COLO829 (cell line): ENCODE results near the gene IL22RA2.
A peak's percentile ranks its signal among the peaks of the same experiment; 100 is the strongest.
"Not testable (repeated sequence)": the region's sequence is repeated elsewhere in the genome, so short reads cannot be mapped to it uniquely, and the experiment has no call there.

Experiments used
- DNase-seq: peaks from one replicate; pipeline ENCODE4 v3.0.0; 2012; ENCODE audit warnings: low spot score

The IL22RA2 gene

DNA sequence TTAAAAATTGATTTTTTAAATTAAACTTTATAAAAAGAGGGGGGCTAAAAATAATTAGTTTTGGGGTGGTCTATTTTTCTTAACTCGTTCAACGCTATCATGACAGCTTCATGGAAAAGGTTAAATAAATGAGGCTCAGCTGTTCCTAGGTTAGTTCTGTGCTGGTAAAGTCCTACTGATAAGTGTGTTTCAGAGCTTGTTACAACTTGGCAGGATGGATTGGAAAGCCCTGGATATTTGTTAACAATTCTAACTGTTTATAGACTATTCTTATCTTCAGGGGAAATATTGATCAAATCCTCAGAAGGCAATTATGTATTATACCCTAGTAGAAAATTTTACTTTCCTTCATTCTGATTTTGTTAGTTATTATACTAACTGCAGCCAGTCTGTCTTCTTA is 50.4 kb downstream of the IL22RA2 start:
- DNase-seq: no peak

DNA sequence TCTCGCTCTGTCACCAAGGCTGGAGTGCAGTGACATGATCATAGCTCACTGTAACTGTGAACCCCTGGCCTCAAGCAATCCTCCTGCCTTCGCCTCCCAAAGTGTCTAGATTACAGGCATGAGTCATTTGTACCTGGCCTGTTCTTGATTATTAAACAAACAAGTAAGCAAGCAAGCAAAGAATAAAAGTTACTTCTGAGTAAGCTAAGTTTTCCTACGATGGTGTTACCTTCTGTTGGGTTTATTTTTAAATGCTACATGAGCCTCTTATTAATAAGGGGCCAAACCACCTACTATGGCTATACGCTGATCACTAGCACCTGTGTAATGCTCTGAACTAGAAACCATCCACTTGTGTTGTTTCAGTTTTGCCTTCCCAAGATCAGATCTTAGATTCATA is 50.8 kb downstream of the IL22RA2 start:
- DNase-seq: no peak

DNA sequence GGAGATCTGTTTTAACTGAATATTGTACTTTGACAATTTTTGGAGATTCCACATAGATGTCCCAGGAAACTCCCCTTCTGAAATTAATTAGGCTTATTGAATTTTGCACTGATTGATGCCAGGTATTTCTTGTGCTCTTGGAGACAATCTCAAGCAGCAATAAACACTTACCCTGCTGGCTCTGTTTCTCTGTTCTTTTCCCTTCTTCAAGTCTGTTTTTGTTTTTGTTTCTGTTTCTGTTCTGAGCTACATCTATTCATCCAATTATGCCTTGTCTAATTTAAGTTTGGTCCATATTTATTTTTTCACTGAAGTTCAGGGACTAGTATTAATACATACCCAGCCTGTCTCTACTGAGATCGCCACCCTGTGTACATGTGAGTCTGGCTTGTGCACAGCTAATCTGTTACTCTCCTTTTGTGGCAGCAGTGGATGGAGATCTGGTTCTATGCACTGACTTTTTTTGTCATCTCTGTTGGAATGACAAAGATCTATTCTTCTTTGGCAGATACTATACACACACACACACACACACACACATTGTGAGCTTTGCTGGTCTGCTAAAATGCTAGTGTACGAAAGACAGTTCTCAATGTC is 51.9 kb downstream of the IL22RA2 start:
- no peak for DNase-seq

DNA sequence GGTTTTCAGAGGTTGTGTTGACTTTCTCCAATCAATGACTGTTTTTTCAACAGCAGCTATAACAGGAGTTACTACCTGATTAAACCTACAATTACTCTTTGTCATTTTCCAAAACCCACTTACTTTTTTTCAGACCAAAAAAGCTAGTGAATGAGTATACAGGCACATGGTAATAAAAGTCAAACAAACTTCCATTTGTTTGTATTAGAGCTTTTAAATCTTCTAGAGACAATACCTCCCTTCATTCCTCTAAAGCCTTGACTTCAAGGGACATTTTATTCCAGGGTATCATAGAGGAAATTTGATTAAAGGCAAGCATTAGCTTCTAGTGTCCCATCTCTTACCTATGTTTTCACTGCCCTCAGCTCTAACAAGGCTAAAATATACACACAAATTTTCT is 52.7 kb downstream of the IL22RA2 start:
- DNase-seq: peak; percentile 57

DNA sequence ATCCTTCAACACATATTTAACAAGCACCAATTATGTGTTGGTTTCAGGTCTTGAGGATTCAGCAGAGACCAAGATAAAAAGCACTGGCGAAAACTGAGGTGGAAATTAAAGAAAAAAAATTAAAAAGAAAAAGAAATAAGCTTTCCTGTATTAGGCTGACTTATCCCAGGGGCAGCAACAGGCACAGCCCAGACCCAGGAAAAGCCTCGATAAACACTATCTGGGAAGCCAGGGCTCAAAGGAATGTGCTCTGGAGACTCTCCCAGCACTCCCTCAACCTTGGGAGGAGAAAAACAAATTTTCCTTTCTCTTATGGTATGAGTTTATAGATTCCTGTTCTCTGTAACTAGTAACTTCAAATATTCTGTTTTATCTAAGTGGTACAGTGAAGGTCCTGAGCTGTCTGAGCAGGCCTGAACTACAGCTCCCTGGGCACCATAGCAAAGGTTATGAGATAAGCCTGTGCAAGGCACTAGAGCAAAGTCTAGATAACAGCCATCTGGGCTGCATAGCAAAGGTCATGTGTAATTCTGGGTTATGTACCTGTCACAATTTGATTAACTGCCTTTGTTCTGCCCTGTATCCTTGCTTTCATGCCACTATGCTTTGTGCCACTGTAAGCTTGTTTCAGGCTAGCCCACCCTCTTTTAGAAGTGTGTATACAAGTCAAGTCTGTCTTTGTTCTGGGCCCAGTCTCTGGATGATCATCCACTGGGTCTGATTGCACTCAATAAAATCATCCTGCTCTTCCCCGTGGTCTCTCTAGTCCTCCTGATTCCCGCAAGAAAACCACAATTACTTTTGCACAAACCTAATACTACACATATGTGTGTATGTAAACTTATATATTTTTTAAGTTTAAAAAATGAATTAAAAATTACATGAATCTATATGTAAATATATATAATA is 54.0 kb downstream of the IL22RA2 start:
- no peak for DNase-seq

DNA sequence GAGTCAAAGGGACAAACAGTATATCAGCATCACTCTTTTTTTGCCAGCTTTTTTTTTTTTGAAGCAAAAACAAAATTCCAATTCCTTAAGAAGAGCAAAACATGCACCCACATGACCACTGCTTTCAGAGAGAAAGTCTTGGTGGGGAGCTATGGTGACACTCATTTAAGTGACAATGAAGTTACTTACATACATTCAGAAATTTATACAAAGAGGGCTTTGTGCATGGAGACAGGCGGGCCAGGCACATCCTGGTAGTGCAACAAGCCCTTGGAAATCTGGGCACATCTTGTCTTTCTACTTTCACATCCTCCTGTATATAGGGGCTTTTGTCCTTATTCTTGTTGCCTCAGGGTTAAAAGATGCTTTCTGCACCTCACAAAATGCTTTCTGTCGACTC is 55.9 kb downstream of the IL22RA2 start:
- peak; percentile 62 for DNase-seq

DNA sequence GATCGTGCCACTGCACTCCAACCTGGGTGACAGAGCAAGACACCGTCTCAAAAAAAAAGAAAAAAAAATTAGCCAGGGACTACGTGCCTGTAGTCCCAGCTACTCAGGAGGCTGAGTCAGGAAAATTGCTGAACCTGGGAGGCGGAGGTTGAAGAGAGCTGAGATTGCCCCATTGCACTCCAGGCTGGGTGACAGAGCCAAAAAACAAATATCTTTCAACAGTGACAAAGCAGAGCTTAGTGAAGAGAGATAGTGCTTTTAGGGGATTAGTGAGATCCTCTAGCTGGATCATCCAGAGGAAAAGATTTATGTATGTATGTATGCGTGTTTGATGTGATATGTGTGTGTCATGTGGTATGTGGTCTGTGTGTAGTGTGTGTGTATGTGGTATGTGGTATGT is 56.6 kb downstream of the IL22RA2 start:
- no peak for DNase-seq

DNA sequence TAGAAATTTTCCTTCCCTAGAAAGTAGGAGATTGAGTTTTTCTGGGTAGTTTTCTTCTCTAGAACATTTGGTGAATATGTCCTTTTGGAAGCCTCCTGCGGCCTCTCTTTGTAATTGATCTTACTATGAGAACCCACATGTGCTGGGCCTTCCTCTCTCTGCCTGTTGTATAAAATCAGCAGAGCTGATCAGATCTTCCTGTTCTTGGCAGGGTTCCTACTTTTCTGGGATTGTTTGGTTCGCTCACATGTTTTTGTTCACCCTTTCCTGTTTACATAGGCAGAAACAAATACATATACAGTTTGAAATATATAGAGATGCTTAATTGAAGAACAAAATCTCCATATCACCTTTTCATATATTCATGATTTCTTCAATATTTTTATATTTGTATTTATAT is 57.8 kb downstream of the IL22RA2 start:
- no peak for DNase-seq

DNA sequence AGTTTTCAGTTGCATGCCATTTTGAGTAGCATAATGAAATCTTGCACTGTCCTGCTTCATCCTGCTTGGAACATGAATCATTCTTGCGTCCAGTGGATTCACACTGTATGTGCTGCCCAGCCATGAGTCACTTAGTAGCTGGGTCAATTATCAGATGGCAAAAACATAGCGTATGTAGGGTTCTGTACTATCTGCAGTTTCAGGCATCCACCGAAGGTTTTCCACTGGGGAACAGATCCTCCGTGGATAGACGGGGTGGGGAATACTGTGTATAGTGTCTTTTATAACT is 61.4 kb downstream of the IL22RA2 start:
- no peak for DNase-seq

DNA sequence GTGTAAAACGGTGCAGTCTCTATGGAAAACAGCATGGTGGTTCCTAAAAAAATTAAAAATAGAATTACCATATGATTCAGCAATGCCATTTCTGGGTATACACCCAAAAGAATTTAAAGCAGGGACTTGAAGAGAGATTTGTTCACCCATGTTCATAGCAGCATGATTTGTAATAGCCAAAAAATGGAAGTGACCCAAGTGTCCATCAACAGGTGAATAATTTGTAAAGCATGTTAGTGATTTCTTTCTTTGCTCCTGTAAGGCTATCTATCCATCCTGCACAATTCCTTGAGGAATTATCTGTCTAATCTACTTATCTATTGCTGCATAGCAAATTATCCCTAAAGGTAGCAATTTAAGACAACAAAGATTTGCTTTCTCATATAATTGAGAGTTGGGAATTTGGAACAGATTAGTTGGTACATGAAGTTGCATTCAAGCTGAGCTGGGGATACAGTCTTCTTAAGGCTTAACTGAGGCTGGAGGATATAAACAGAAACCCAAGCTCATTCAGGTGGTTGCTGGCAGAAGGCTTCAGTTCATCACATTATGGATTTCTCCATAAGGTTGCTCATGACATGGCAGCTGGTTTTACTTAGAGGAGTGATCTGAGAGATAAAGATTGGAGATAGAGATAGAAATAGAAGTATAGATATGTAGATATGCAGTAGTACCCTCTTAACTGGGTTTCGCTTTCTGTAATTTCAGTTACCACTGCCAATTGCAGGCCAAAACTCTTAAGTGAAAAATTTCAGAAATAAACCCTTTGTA is 62.0 kb downstream of the IL22RA2 start:
- DNase-seq: no peak

DNA sequence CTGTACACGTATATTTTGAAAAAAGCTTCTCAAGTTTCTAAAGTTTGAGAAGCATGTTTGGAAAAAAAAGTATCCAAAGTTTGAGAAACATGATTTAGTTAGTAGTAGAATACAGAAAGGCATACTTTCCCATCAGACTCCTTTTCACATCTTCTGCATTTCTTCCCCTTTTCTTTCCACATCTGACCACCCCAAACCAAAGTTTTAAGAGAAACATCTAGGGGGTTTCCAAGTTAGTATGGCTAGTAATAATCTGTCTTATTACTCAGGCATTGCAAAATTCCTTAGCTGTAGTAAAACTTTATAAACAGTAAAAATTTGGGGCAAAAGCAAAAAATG is 65.7 kb downstream of the IL22RA2 start:
- DNase-seq: no peak

DNA sequence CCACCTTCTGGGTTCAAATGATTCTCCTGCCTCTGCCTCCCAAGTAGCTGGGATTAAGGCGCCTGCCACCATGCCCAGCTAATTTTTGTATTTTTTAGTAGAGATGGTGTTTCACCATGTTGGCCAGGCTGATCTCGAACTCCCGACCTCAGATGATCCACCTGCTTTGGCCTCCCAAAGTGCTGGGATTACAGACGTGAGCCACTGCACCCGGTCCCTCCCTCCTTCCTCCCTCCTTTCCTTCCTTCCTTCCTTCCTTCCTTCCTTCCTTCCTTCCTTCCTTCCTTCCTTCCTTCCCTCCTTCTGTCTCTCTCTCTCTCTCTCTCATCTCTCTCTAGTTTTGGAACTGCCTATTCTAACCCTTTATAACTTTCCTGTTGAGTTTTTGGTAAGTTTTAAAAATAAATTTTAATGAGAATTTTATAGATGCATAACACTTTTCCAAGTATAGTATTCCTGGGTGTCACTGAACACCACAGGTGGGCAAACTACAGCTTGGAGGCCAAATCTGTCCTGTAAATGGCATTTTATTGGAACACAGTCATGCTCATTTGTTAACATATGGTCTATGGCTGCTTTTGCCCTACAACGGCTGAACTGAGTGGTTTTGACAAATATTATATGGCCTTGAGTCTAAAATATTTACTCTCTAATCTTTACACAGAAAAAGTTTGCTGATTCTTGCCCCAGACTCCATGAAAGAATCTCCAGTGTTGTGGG is 66.2 kb downstream of the IL22RA2 start:
- DNase-seq: not testable (repeated sequence)

DNA sequence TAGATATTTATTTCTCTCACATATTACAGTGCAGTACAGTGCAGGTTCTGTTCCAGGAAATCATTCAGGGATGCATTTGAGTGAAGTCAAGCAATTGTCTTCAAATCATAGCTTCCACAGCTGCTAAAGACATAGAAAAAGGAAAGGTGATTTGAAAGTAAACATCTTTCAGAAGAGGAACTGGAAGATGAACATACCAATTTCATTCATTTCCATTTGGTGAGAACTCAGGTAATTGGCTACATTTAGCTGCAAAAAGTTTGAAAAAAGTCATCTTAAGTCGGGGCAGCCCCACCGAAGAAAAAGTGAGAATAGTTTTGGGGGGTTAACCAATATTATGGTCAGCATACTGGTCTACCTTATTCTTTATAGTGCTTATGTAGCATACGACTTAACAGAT is 67.3 kb downstream of the IL22RA2 start:
- no peak for DNase-seq

DNA sequence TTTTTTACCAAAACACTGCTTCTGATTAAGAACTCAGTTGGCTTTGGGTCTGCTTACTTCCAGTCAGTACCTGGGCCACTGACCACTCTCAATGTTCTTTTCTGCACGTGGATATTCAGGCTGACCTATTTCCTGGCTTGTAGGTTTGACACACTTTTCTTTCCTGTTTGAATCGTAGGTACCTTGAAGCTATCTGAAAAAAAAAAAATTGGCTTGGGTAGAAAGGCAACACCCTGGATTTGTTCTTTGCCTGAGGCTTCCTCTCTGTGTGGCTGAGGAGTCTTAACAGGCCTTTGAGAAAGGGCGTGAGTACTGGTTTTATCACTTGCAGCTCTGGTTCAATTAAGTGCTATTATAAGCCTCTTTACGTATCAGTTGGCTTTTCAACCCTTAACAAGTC is 68.1 kb downstream of the IL22RA2 start:
- no peak for DNase-seq

DNA sequence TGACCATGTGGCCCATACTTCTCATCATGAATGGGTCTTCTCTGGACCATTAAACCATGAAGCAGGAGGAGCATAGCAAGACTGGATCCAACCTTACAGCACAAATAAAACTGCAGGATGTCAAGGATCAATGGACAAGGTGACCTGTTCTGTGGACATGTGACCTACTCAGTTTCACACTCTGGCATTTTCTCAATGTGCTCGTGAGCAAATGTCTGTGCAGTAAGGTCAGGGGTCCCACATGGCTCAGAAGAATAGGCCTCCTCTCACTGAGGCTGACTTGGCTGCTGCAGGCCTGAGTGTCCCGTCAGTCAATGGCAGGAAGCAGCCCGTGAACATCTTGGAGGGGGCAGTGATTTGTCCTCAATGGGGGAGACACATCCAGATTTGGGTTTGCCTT is 68.5 kb downstream of the IL22RA2 start:
- no peak for DNase-seq

DNA sequence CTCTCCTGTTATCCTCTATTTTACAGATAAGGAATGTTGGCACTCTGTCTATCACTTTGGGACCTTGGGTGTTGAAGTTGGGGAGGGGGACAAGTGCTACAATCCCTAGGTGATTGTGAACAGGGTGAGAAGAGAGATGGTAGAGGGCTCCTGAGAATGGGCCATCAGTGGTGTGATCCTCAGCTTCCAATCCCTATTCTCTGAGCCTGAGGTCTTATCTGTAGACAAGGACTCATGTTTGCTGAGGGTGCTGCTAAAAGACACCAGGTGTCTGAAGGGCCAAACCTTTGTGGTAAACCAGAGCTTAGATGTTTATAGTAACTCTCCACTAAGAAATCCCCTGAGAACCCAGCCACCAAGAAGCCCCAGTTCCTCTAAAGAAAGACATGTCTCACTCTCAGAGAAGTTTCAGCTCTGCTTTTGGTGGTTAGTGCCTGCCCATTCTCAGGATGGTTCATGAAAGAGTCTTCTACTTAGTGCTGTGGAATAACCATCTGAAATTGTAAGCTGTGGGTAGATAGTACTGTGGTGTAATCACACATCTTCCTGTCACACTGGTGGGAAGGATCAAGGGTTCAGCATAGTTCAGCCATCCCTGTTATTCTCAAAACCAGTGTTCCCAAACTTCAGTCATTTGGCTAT is 70.5 kb downstream of the IL22RA2 start:
- DNase-seq: no peak

DNA sequence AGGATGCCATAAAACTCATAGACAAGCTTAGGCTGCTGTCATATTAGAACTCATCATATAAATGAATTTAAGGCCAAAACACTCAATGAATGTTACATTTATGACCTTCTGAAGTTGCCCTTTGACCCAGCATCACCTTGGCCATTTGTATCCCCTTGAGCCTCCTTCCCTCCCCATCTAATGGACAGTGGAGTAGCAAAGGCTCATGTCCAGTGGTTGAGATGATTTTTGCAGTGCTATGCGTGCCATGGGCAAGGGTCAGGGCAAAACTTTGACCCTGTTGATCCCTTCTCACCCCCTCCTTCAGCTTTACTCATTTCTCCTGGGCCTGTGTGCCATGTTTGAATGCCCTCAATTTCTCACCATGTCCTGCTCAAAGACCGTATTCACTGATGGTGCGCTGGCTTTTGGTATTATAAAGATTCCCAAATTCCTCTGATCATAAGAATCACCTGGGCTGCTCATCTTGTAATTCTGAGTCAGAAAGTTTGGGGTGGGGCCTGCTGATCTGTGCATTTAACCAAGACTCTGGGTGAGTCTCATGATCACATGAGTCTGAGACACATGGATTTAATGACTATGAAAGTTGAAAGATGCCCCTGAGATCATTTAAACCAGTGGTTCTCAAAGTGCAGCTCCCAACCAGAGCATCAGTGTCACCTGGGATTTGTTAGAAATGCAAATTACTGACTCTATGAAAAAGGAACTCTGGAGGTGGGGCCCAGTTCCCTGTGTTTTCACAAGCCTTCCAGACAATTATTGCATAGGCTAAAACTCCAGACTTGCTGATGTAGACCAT is 71.2 kb downstream of the IL22RA2 start:
- no peak for DNase-seq

DNA sequence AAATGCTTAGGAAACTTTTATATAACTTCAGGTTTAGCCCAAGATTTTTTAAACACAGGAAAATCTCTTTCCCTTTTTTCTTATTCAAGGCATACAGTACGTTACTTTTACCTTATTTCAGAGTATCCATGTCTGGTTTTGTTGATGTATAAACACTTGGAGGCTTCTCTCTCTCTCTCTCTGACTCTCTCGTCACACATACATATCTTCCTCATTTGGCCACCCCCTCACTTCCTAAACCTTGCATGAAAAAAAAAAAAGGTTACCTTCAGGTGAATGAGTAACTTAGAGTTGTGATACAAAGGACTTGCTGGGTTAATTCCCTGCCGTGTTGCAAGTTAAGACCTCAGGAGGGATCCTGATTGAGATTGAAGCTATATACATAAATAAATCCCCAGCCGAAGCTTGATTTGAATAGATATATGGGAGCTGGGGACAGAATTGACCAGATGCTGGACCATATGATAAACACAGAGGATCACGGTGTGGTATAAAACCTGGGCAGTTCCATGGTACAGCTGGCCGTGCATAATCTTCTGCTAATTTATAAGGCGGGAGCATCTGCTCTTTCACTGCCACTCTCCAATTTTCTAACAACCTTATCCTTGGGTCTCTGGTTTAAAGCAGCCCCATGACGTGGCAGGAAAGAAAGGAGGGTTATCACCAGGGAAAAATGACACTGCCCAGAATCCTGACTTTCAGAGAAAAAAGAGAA is 73.6 kb downstream of the IL22RA2 start:
- DNase-seq: no peak

DNA sequence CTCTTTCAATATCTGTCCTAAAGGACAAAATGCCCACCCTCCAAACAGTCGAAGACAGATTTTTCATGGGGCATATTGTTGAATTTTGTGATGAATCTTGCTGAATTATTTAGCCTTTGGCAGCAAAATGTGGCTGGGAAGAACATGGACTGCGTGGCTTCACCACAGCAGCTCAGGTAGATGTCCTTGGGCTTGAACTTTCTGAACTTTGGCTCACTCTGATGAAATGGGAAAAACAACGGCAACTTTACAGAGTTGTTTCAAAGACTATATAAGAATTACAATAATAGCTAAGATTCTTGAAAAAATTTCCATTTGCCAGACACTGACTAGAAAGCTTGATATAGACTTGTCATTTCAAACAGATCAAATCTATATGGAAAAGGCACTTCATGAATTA is 75.9 kb downstream of the IL22RA2 start:
- DNase-seq: no peak

DNA sequence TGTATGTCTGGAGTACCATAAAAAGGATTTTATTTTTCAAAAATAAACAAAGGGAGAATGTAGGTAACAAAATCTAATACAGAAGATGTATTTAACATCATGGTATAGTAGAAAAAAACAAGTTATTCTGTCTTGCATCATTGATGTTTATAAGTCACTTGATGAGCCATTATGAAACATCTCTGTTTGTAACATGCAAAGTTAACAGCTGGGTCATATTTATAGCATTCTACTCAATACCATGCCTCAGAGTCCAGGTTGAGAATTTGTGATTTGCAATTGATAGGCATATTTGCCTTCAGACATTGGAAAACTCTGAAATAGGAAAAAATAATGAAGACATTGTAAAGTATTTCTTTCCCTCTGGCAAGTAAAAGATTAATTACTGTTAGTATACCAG is 76.4 kb downstream of the IL22RA2 start:
- DNase-seq: no peak
